Measurements from ENCODE around the gene SHKBP1.

The SHKBP1 gene

DNA sequence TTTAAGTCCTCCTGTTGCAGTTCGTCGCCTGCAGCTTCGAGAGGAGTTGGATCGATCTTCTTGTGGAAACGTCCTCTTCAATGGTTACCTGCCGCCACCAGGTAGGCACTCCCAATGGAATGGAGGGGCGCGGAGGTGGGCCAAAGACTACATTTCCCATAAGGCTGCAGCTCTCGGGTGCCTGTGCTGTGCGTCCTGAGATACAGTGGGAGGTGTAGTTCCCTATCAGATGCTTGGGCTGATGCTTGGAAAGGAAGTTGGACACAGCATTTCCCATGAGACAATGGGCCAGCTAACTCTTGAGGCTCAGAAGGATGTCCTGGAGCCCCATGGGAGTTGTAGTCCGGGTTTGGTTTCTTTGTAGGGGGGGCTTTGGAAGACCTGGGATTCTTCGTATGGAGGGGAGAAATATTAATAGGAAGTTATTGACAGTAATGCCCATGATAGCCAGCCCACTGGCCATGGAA, 1.8 kb downstream of the SHKBP1 start (continued):
- TF ChIP-seq, protein P1, sequence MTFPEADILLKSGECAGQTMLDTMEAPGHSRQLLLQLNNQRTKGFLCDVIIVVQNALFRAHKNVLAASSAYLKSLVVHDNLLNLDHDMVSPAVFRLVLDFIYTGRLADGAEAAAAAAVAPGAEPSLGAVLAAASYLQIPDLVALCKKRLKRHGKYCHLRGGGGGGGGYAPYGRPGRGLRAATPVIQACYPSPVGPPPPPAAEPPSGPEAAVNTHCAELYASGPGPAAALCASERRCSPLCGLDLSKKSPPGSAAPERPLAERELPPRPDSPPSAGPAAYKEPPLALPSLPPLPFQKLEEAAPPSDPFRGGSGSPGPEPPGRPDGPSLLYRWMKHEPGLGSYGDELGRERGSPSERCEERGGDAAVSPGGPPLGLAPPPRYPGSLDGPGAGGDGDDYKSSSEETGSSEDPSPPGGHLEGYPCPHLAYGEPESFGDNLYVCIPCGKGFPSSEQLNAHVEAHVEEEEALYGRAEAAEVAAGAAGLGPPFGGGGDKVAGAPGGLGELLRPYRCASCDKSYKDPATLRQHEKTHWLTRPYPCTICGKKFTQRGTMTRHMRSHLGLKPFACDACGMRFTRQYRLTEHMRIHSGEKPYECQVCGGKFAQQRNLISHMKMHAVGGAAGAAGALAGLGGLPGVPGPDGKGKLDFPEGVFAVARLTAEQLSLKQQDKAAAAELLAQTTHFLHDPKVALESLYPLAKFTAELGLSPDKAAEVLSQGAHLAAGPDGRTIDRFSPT (tag by site-specific recombination; IDR thresholded peaks at IDR 0.05), result no peak
- 0 out of 2 replicates have a peak, but pooled peaks have one; percentile 24 for TF ChIP-seq ZNF561 (tag by site-specific recombination; IDR thresholded peaks at IDR 0.05; ENCODE audit: borderline replicate concordance)
- no peak for TF ChIP-seq IKZF3 (tag by site-specific recombination; IDR thresholded peaks at IDR 0.05)
- 0 out of 2 replicates have a peak, but pooled peaks have one; percentile 12 for TF ChIP-seq ZBTB48 (tag by site-specific recombination; IDR thresholded peaks at IDR 0.05)
- TF ChIP-seq, protein P2, sequence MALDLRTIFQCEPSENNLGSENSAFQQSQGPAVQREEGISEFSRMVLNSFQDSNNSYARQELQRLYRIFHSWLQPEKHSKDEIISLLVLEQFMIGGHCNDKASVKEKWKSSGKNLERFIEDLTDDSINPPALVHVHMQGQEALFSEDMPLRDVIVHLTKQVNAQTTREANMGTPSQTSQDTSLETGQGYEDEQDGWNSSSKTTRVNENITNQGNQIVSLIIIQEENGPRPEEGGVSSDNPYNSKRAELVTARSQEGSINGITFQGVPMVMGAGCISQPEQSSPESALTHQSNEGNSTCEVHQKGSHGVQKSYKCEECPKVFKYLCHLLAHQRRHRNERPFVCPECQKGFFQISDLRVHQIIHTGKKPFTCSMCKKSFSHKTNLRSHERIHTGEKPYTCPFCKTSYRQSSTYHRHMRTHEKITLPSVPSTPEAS (tag by site-specific recombination; IDR thresholded peaks at IDR 0.05), result 0 out of 2 replicates have a peak, but pooled peaks have one; percentile 8
- TF ChIP-seq, protein P3, sequence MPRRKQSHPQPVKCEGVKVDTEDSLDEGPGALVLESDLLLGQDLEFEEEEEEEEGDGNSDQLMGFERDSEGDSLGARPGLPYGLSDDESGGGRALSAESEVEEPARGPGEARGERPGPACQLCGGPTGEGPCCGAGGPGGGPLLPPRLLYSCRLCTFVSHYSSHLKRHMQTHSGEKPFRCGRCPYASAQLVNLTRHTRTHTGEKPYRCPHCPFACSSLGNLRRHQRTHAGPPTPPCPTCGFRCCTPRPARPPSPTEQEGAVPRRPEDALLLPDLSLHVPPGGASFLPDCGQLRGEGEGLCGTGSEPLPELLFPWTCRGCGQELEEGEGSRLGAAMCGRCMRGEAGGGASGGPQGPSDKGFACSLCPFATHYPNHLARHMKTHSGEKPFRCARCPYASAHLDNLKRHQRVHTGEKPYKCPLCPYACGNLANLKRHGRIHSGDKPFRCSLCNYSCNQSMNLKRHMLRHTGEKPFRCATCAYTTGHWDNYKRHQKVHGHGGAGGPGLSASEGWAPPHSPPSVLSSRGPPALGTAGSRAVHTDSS (tag by site-specific recombination; IDR thresholded peaks at IDR 0.05), result no peak
- TF ChIP-seq, protein P4, sequence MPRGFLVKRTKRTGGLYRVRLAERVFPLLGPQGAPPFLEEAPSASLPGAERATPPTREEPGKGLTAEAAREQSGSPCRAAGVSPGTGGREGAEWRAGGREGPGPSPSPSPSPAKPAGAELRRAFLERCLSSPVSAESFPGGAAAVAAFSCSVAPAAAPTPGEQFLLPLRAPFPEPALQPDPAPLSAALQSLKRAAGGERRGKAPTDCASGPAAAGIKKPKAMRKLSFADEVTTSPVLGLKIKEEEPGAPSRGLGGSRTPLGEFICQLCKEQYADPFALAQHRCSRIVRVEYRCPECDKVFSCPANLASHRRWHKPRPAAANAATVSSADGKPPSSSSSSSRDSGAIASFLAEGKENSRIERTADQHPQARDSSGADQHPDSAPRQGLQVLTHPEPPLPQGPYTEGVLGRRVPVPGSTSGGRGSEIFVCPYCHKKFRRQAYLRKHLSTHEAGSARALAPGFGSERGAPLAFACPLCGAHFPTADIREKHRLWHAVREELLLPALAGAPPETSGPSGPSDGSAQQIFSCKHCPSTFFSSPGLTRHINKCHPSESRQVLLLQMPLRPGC (tag by site-specific recombination; IDR thresholded peaks at IDR 0.05), result no peak
- no peak for TF ChIP-seq ZNF292 (tag by site-specific recombination; IDR thresholded peaks at IDR 0.05; ENCODE audit: borderline replicate concordance, low read depth)
- TF ChIP-seq ZNF76 (tag by site-specific recombination; IDR thresholded peaks at IDR 0.05; ENCODE audit: borderline replicate concordance, low read depth), result peak; percentile 100
- TF ChIP-seq, protein P5, sequence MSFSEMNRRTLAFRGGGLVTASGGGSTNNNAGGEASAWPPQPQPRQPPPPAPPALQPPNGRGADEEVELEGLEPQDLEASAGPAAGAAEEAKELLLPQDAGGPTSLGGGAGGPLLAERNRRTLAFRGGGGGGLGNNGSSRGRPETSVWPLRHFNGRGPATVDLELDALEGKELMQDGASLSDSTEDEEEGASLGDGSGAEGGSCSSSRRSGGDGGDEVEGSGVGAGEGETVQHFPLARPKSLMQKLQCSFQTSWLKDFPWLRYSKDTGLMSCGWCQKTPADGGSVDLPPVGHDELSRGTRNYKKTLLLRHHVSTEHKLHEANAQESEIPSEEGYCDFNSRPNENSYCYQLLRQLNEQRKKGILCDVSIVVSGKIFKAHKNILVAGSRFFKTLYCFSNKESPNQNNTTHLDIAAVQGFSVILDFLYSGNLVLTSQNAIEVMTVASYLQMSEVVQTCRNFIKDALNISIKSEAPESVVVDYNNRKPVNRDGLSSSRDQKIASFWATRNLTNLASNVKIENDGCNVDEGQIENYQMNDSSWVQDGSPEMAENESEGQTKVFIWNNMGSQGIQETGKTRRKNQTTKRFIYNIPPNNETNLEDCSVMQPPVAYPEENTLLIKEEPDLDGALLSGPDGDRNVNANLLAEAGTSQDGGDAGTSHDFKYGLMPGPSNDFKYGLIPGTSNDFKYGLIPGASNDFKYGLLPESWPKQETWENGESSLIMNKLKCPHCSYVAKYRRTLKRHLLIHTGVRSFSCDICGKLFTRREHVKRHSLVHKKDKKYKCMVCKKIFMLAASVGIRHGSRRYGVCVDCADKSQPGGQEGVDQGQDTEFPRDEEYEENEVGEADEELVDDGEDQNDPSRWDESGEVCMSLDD (tag by site-specific recombination; IDR thresholded peaks at IDR 0.05), result no peak
- TF ChIP-seq YY2 (tag by site-specific recombination; IDR thresholded peaks at IDR 0.05), result 0 out of 2 replicates have a peak, but pooled peaks have one; percentile 21
- no peak for TF ChIP-seq ZNF623 (tag by site-specific recombination; IDR thresholded peaks at IDR 0.05)
- TF ChIP-seq, protein P6, sequence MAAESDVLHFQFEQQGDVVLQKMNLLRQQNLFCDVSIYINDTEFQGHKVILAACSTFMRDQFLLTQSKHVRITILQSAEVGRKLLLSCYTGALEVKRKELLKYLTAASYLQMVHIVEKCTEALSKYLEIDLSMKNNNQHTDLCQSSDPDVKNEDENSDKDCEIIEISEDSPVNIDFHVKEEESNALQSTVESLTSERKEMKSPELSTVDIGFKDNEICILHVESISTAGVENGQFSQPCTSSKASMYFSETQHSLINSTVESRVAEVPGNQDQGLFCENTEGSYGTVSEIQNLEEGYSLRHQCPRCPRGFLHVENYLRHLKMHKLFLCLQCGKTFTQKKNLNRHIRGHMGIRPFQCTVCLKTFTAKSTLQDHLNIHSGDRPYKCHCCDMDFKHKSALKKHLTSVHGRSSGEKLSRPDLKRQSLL (tag by site-specific recombination; IDR thresholded peaks at IDR 0.05), result peak; percentile 70; the same call in 1 of the 2 replicates
- no peak for TF ChIP-seq OVOL3 (tag by site-specific recombination; IDR thresholded peaks at IDR 0.05)
- TF ChIP-seq ZNF341 (tag by site-specific recombination; IDR thresholded peaks at IDR 0.05; ENCODE audit: low read depth), result peak; percentile 73
- TF ChIP-seq ZBTB17 (tag by site-specific recombination; IDR thresholded peaks at IDR 0.05), result peak; percentile 89
- peak; percentile 56 for TF ChIP-seq SP3 (tag by site-specific recombination; IDR thresholded peaks at IDR 0.05)
- TF ChIP-seq ZXDB (tag by site-specific recombination; IDR thresholded peaks at IDR 0.05), result peak; percentile 57; the same call in 1 of the 2 replicates
- TF ChIP-seq, protein P7, sequence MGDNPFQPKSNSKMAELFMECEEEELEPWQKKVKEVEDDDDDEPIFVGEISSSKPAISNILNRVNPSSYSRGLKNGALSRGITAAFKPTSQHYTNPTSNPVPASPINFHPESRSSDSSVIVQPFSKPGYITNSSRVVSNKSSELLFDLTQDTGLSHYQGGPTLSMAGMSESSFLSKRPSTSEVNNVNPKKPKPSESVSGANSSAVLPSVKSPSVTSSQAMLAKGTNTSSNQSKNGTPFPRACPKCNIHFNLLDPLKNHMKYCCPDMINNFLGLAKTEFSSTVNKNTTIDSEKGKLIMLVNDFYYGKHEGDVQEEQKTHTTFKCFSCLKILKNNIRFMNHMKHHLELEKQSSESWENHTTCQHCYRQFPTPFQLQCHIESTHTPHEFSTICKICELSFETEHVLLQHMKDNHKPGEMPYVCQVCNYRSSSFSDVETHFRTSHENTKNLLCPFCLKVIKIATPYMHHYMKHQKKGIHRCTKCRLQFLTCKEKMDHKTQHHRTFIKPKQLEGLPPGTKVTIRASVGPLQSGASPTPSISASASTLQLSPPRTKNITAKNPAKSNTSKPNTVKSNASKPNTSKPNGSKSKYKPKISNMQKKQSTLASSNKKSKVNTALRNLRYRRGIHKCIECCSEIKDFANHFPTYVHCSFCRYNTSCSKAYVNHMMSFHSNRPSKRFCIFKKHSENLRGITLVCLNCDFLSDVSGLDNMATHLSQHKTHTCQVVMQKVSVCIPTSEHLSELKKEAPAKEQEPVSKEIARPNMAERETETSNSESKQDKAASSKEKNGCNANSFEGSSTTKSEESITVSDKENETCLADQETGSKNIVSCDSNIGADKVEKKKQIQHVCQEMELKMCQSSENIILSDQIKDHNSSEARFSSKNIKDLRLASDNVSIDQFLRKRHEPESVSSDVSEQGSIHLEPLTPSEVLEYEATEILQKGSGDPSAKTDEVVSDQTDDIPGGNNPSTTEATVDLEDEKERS (tag by site-specific recombination; IDR thresholded peaks at IDR 0.05), result no peak
- TF ChIP-seq KLF8 (tag by site-specific recombination; IDR thresholded peaks at IDR 0.05), result peak; percentile 52; the same call in 1 of the 2 replicates
- no peak for TF ChIP-seq ZNF610 (tag by site-specific recombination; IDR thresholded peaks at IDR 0.05; ENCODE audit: borderline replicate concordance)
